NCI-H510A treated with DMSO at 0.1 percent for 48 hours (cell line): ENCODE results near the gene NHERF1.

Experiments
- DNase-seq: peaks from one replicate; lab custom pipeline; 2025; lab: John Stamatoyannopoulos, UW

Gene NHERF1

DNA sequence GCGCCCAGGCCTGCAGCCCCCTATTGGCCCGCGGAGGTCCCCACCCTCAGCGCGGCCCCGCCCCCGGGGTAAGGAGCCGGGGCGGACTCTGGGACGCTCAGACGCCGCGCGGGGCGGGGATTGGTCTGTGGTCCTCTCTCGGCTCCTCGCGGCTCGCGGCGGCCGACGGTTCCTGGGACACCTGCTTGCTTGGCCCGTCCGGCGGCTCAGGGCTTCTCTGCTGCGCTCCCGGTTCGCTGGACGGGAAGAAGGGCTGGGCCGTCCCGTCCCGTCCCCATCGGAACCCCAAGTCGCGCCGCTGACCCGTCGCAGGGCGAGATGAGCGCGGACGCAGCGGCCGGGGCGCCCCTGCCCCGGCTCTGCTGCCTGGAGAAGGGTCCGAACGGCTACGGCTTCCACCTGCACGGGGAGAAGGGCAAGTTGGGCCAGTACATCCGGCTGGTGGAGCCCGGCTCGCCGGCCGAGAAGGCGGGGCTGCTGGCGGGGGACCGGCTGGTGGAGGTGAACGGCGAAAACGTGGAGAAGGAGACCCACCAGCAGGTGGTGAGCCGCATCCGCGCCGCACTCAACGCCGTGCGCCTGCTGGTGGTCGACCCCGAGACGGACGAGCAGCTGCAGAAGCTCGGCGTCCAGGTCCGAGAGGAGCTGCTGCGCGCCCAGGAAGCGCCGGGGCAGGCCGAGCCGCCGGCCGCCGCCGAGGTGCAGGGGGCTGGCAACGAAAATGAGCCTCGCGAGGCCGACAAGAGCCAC lies at the start of gene NHERF1:
TSS of gene NHERF1 (plus strand) at position 100 of the 750 bp plus-strand sequence. CDS start at position 319, 219 bp downstream.
- no peak for DNase-seq

DNA sequence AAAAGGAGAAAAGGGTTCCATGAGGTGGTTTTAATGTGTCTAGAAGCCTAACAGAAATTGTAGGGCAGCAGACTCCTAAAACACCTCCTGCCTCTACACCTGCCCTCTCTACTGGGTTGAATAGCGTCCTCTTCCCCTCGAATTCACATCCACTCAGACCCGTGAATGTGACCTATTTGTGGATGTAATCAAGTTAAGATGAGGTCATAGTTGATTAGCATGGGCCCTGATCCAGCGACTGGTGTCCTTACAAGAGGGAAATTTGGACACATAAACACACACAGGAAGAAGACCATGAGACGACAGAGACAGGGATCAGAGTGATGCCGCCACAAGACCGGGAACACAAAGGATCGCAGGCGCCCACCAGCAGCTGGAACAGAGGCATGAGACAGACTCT lies 49.2 kb upstream of the NHERF1 start:
- DNase-seq = no peak

- DNase-seq = no peak
Measured at GRCh38 chr17:74702116-74702871, 46.1 kb upstream of the NHERF1 start.

GRCh38 chr17:74703311-74703710 lies 45.1 kb upstream of the NHERF1 start:
- DNase-seq = no peak

- no peak for DNase-seq
Measured at GRCh38 chr17:74704544-74704943, 43.9 kb upstream of the NHERF1 start.

GRCh38 chr17:74711058-74711824 lies 37.2 kb upstream of the NHERF1 start:
- DNase-seq = no peak

DNA sequence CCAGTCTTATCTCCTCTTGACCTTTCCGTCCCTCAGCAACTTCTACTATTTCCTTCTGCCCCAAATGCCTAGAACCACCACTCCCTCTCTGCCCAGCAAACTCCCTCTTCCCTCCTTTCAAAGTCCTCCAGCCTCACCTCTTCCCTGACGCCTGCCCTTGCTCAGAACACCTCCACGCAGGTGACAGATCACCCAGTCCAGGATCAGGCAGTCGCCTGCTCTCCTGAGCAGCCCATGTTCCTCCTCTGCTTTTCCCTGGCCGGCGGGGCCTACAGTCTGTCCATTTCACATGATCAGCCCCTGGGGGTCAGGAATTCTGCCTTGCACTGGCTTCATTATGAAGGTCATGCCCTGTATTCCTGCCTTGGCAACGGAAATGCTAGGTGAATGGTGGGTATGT lies 36.1 kb upstream of the NHERF1 start:
- DNase-seq = no peak

- DNase-seq = no peak
Measured at GRCh38 chr17:74712756-74713155, 35.7 kb upstream of the NHERF1 start, which contains the start of gene CD300LF. Gene CD300LF, minus strand, starts transcription at chr17:74712923. Its CDS starts 57 bp downstream, at chr17:74712866.

GRCh38 chr17:74713171-74713755 lies 35.2 kb upstream of the NHERF1 start:
- DNase-seq = no peak

GRCh38 chr17:74715144-74715543 lies 33.3 kb upstream of the NHERF1 start:
- DNase-seq = peak; percentile 46

GRCh38 chr17:74720506-74720905 lies 27.9 kb upstream of the NHERF1 start:
- no peak for DNase-seq

GRCh38 chr17:74722782-74723181 lies 25.6 kb upstream of the NHERF1 start:
- no peak for DNase-seq

DNA sequence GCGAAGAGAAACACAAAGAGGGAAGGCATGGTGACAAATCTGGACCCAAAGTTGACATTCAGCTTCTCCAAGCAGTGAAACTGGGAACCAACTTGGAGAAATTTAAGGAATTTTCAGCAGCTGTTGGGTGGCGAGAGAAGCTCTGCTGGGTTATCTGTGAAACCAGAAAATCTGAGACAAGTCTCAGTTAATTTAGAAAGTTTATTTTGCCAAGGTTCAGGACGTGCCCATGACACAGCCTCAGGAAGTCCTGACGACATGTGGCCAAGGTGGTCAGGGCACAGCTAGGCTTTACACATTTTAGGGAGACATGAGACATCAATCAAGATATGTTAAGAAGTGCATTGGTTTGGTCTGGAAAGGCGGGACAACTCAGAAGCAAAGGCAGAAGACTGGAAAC lies 24.5 kb upstream of the NHERF1 start:
- DNase-seq = no peak

GRCh38 chr17:74725111-74725510 lies 23.3 kb upstream of the NHERF1 start:
- no peak for DNase-seq

DNA sequence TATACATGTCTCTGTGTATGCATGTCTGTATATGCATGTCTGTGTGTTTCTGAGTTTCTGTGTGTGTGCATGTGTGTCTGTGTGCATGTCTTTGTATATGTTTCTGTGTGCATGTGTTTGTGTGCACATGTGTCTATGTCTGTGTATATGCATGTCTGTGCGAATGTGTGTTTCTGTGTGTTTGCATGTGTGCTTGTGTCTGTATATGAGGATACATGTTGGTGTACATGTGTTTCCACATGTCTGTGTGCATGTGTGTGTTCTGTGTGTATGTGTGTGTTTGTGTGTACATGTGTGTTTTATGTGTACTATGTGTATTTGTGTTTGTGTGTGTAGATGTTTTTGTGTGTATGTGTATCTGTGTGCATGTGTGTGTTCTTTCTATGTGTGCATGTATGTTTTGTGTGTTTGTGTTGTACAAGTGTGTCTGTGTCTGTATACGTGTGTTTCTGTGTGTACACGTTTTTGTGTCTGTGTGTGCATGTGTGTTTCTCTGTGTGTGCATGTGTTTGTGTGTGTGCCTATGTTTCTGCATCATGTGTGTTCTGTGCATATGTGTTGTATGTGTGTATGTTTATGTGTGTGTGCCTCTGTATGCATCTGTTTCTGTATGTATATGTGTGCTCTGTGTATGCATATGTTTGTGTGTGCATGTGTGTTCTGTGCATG lies 20.3 kb upstream of the NHERF1 start:
- DNase-seq = no peak

GRCh38 chr17:74728702-74729075 lies 19.7 kb upstream of the NHERF1 start:
- no peak for DNase-seq

DNA sequence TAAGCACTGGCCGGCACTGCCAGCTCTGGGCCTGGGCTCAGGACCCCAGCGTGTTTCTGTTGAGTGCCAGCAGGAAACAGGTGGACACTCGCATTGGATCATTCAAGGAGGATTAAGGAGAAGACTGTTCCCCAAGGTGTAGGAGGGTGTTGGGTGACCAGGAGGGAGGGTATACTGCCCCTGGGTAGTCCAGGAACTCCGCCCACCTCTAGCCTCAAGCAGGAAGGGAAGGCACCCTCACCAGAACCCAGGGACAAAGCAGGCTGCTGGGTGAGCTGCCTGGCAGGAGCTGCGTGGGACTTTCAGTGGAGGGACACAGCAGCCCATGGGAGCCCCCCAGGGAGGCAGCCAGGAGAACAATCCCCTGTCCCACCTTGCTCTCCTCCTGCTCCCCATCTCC lies 19.1 kb upstream of the NHERF1 start:
- no peak for DNase-seq

DNA sequence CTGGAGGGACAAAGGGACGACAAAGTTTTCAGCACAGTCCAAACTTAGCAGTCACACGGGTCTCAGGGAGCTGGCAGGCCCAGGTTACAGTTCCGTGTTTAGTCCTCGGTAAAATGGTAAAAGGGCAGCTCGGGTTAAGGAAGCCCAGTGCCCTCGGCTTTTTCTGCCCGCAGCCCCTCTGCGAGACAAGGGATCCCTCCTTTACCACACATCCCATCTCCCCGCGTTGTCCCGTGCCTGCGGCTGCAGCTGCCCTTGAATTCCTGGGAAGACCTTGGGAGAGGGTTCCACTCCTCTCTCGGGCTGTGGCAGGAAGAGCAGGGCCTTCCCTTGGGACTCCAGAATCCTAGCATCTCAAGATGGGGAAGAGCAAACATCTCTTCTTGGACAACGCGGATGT lies 18.6 kb upstream of the NHERF1 start:
- no peak for DNase-seq

DNA sequence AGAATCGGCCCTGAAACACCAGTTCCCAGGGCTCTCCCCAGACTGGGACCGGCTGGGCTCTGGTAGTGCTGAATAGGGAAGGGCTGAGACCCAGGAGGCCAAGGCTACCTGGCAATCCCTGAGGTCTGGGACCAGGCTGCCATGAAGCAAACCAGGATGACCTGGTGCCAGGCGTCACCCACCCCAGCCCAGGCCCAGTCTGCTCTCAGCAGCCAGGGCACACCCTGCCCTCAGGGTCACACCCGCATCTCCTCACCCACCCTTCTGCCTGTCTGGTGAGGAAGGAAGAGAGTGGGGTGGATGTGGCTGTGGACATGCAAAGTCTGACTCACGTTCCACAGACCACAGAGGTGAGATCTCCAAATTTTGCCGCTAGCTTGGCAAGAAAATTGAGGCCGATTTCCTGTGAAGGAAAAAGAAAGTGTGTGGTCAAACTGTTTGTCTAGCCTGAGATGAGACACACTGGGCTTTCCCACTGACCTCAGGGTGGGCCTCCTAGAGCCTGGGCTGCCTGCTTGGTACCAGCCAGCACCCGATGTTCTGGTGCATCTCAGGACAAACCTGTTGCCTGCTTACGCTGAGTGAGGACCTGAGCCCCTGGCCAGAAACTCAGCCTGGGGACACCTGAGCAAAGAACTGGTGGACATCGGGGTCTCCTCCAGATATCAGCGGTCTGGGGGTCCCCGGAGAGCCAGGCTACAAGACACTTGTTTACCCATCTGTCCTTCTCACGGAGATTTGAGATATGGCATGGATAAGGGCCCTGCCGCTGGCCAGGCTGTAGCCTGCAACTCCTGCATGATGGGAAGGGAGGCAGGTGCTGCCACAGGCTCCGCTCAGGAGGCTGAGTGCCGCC lies 17.7 kb upstream of the NHERF1 start:
- no peak for DNase-seq

- DNase-seq = no peak
Measured at GRCh38 chr17:74731347-74731605, 17.2 kb upstream of the NHERF1 start.
